Measurements from ENCODE around the gene ADCYAP1R1.
"Not testable (repeated sequence)": the region's sequence is repeated elsewhere in the genome, so short reads cannot be mapped to it uniquely, and the experiment has no call there.

The ADCYAP1R1 gene

GRCh38 chr7:31145339-31145738 lies 93.2 kb downstream of the ADCYAP1R1 start:
- no peak for DNase-seq (ENCODE audit: low read depth in 2 of 2)
- H3K4me3 ChIP-seq (replicated peaks in 1 of 2; ENCODE audit: low read depth in 2 of 2, low read length in 2 of 2) = no peak overlapping the region
- no peak for TF ChIP-seq CTCF (IDR thresholded peaks at IDR 0.05; ENCODE audit: low read depth, low read length)

GRCh38 chr7:31146030-31146429 lies 93.9 kb downstream of the ADCYAP1R1 start:
- no peak for DNase-seq (ENCODE audit: low read depth in 2 of 2)
- no peak overlapping the region for H3K4me3 ChIP-seq (replicated peaks in 1 of 2; ENCODE audit: low read depth in 2 of 2, low read length in 2 of 2)
- no peak for TF ChIP-seq CTCF (IDR thresholded peaks at IDR 0.05; ENCODE audit: low read depth, low read length)

- no peak for TF ChIP-seq CTCF (IDR thresholded peaks at IDR 0.05; ENCODE audit: low read depth, low read length)
- no peak overlapping the region for H3K4me3 ChIP-seq (replicated peaks in 1 of 2; ENCODE audit: low read depth in 2 of 2, low read length in 2 of 2)
- DNase-seq (ENCODE audit: low read depth in 2 of 2) = no peak
Observed at GRCh38 chr7:31146538-31146937, 94.4 kb downstream of the ADCYAP1R1 start.

GRCh38 chr7:31151849-31152248 lies 99.7 kb downstream of the ADCYAP1R1 start:
- TF ChIP-seq CTCF (IDR thresholded peaks at IDR 0.05; ENCODE audit: low read depth, low read length) = no peak
- DNase-seq (ENCODE audit: low read depth in 2 of 2) = no peak
- H3K4me3 ChIP-seq (replicated peaks in 1 of 2; ENCODE audit: low read depth in 2 of 2, low read length in 2 of 2) = no peak overlapping the region

- not testable (repeated sequence) for H3K4me3 ChIP-seq (replicated peaks in 1 of 2; ENCODE audit: low read depth in 2 of 2, low read length in 2 of 2); DNase-seq (ENCODE audit: low read depth in 2 of 2)
Observed at GRCh38 chr7:31153318-31153717, 101.2 kb downstream of the ADCYAP1R1 start.

GRCh38 chr7:31160941-31161340 lies 108.8 kb downstream of the ADCYAP1R1 start:
- no peak overlapping the region for H3K4me3 ChIP-seq (replicated peaks in 1 of 2; ENCODE audit: low read depth in 2 of 2, low read length in 2 of 2)
- TF ChIP-seq CTCF (IDR thresholded peaks at IDR 0.05; ENCODE audit: low read depth, low read length) = no peak
- no peak for DNase-seq (ENCODE audit: low read depth in 2 of 2)

Measured in cardiac fibroblast (primary cell).